D721Med (cell line): ENCODE data around the gene NXPE3.
A peak's percentile ranks its signal among the peaks of the same experiment; 100 is the strongest.

Experiments used
- DNase-seq: peaks from one replicate; pipeline ENCODE4 v3.0.0; 2011; ENCODE audit warnings: low spot score; ENCODE audit not compliant: insufficient read length
- FAIRE-seq: peaks from 2 replicates; lab custom pipeline; 2011; peaks lifted over from hg19 to GRCh38; lab: Jason Lieb, UNC
- CTCF ChIP-seq: IDR thresholded peaks from 2 replicates; pipeline ENCODE4 v1.5.1; 2012; ENCODE audit warnings: mild to moderate bottlenecking, control low read depth; ENCODE audit not compliant: insufficient read depth; ENCODE audit errors: missing control alignments

NXPE3 gene

GRCh38 chr3:101846709-101847108 is 67.7 kb downstream of the NXPE3 start:
- DNase-seq (no peak), FAIRE-seq (no peak)
- TF ChIP-seq CTCF: no peak

GRCh38 chr3:101847328-101847727 is 68.3 kb downstream of the NXPE3 start:
- no peak for TF ChIP-seq CTCF
- FAIRE-seq (no peak), DNase-seq (no peak)

GRCh38 chr3:101848326-101848725 is 69.3 kb downstream of the NXPE3 start:
- FAIRE-seq: no peak
- DNase-seq: no peak
- TF ChIP-seq CTCF: no peak

GRCh38 chr3:101848754-101849713 is 70.0 kb downstream of the NXPE3 start, which contains the start of gene NFKBIZ:
Gene NFKBIZ, plus strand, starts transcription at chr3:101849514. Its CDS starts 115 bp downstream, at chr3:101849629.
- DNase-seq (peak; percentile 40), FAIRE-seq (no peak)
- TF ChIP-seq CTCF: no peak

- no peak for TF ChIP-seq CTCF
- DNase-seq (peak; percentile 14), FAIRE-seq (no peak)
Measured at GRCh38 chr3:101849714-101850245, 70.8 kb downstream of the NXPE3 start.

GRCh38 chr3:101850246-101851051 is 71.4 kb downstream of the NXPE3 start:
- no peak for DNase-seq
- no peak for FAIRE-seq
- TF ChIP-seq CTCF: no peak
